Pancreas (tissue), 10 donors: Measurements from ENCODE around the gene GPR65. TPM values are rescaled to one million over a fixed set of nuclear protein-coding genes. Genes with fewer than 3 reads are reported as not detected.

Source experiments
- ATAC-seq, 4 donors: fragments of 200-7000 bp; cut with Tn5 transposase; one replicate each; pipeline versions ENCODE4 v1.8.0 to v1.9.1; 2020; ENCODE audit warnings: mild to moderate bottlenecking in 4 of 4, moderate library complexity in 4 of 4
- DNase-seq, 6 donors: peaks; one replicate each; pipeline ENCODE4 v3.0.0-alpha.2; 2020
- FAIRE-seq: peaks from 2 replicates; lab custom pipeline; 2012; peaks lifted over from hg19 to GRCh38; lab: Jason Lieb, UNC
- H3K27ac ChIP-seq, 4 donors: fragments of 200-600 bp; sonication (generic); 1 replicate in 3 of 4; 2 replicates in 1 of 4; pipeline versions ENCODE4 v1.5.0 to v1.8.0; 2020
- H3K27me3 ChIP-seq, 4 donors: fragments of 200-600 bp; one replicate each; pipeline ENCODE4 v1.8.0; 2021
- H3K36me3 ChIP-seq, 3 donors: fragments of 200-600 bp; sonication (generic) in 1 of 3; one replicate each; pipeline versions ENCODE4 v1.5.0 to v1.8.0; 2020 to 2021
- H3K4me1 ChIP-seq, 3 donors: fragments of 200-600 bp; one replicate each; pipeline ENCODE4 v1.8.0; 2021
- H3K4me3 ChIP-seq, 4 donors: fragments of 200-600 bp; sonication (generic) in 2 of 4; one replicate each; pipeline versions ENCODE4 v1.5.0 to v1.8.0; 2020 to 2021
- H3K9me3 ChIP-seq, 4 donors: fragments of 200-600 bp; one replicate each; pipeline ENCODE4 v1.8.0; 2021
- CTCF ChIP-seq, 4 donors: fragments of 200-600 bp; sonication (generic) in 3 of 4; IDR thresholded peaks; one replicate each; pipeline versions ENCODE4 v1.5.0 to v1.8.0; 2021; ENCODE audit warnings: antibody characterized with exemption in 4 of 4
- WGBS, 2 donors: extraction: QIAGEN DNeasy Blood & Tissue Kit; methylation state at CpG; one replicate each; pipeline ENCODE4 v1.1.7; 2013; 5-methylcytosine and 5-hydroxymethylcytosine counted together
- intact Hi-C, 3 donors: fragments of 100-400 bp; cut with DNase I; formaldehyde crosslinking; loops; one replicate each; pipeline versions ENCODE4 v1.11.1 to v1.14.2; 2022
- polyA plus RNA-seq, 2 donors: library from polyadenylated mRNA; stranded (reverse); fragments of 200-250 nt; gene quantifications; one replicate each; pipeline ENCODE4 v1.2.3, GENCODE V29; 2013
- total RNA-seq, 6 donors: library from RNA; stranded (reverse); fragmentation: NEBNext Ultra II Directional in 4 of 6; extraction: Animal tissue kit (Norgen Biotek cat#: 25700) in 4 of 6; gene quantifications; one replicate each; pipeline versions ENCODE4 v1.2.1 to v1.2.4, GENCODE V29; 2021 to 2023
- donor health status: healthy with polysubstance abuse.
- donor health status: DM: no; HTN: no; CAD: no; lungs with moderate emphysema.
- donor health status: DM: no; HTN: no; CAD: no.
- donor health status: control.
- donor health status: control.
- donor health status: Bipolar disorder and iron deficiency.
- donor health status: DM: yes; HTN: yes; CAD: no.
- donor health status: DM: no; HTN: no; CAD: no.
- donor health status: DM: no; HTN: no; CAD: no.
- donor health status: DM: yes; HTN: yes; CAD: no.

The GPR65 gene
- total and polyA plus RNA-seq, 8 donors: 0.14 to 1.7 (median 0.22) TPM

GRCh38 chr14:88004506-88005036 is 364 bp upstream of the GPR65 start:
- no peak for TF ChIP-seq CTCF (IDR thresholded peaks at IDR 0.05)
- H3K4me3 ChIP-seq: no peak overlapping the region
- intact Hi-C loops: no loop called here

GRCh38 chr14:88005978-88006851 is 1.3 kb downstream of the GPR65 start:
- DNase-seq (no peak), FAIRE-seq (no peak), ATAC-seq (peak in 3 of 4 donors; percentile 38 to 81 (median 80))
- Histone ChIP-seq H3K27ac (peak overlapping the region in 2 of 4 donors; percentile 28 to 29), H3K36me3 (no peaks in the 10 kb centered on the region), H3K27me3 (no peaks in the 10 kb centered on the region), H3K4me3 (peak overlapping the region in 1 of 4 donors; percentile 4), H3K4me1 (no peaks in the 10 kb centered on the region), H3K9me3 (no peaks in the 10 kb centered on the region)
- intact Hi-C loops: no loop called here
- no peak for TF ChIP-seq CTCF (IDR thresholded peaks at IDR 0.05)
- WGBS, 2 donors: 80% methylated on average over 13 of the region's 13 CpGs

More at GRCh38 chr14:88004506-88005036, 364 bp upstream of the GPR65 start:
- 67 to 77% methylated on average over 3 of the region's 3 CpGs for WGBS, 2 donors
- FAIRE-seq (no peak), DNase-seq (no peak), ATAC-seq (no peak)
- H3K27me3 ChIP-seq: no peaks in the 10 kb centered on the region
- H3K36me3 ChIP-seq: no peaks in the 10 kb centered on the region
- H3K9me3 ChIP-seq: no peaks in the 10 kb centered on the region
- no peak overlapping the region for H3K27ac ChIP-seq
- H3K4me1 ChIP-seq: no peaks in the 10 kb centered on the region

GRCh38 chr14:88007608-88008007 is 2.7 kb downstream of the GPR65 start:
- intact Hi-C loops: no loop called here
- TF ChIP-seq CTCF (IDR thresholded peaks at IDR 0.05): no peak

GRCh38 chr14:88008039-88008742 is 3.3 kb downstream of the GPR65 start:
- no peaks in the 10 kb centered on the region for H3K4me1 ChIP-seq
- intact Hi-C loops: no loop called here
- H3K36me3 ChIP-seq: no peaks in the 10 kb centered on the region
- H3K27me3 ChIP-seq: peaks cover 0 to 3% (median 0%) of the 10 kb centered on the region in 4 donors
- H3K9me3 ChIP-seq: no peaks in the 10 kb centered on the region
- WGBS, 2 donors: 89 to 94% methylated on average over 2 of the region's 2 CpGs
- TF ChIP-seq CTCF (IDR thresholded peaks at IDR 0.05): no peak
- H3K4me3 ChIP-seq: no peak overlapping the region
- FAIRE-seq: no peak
- no peak for DNase-seq
- no peak overlapping the region for H3K27ac ChIP-seq
- ATAC-seq: no peak

More at GRCh38 chr14:88007608-88008007, 2.7 kb downstream of the GPR65 start:
- Histone ChIP-seq H3K4me1 (no peaks in the 10 kb centered on the region), H3K27me3 (peaks cover 0 to 3% (median 0%) of the 10 kb centered on the region in 4 donors), H3K27ac (no peak overlapping the region), H3K36me3 (no peaks in the 10 kb centered on the region), H3K9me3 (no peaks in the 10 kb centered on the region), H3K4me3 (no peak overlapping the region)
- DNase-seq (no peak), FAIRE-seq (no peak), ATAC-seq (no peak)
- WGBS, 2 donors: 40 to 46% methylated on average over 1 of the region's 1 CpG
